Neural cell (in vitro differentiated cells): Measurements from ENCODE around the gene GFM1. TPM values are rescaled to one million over a fixed set of nuclear protein-coding genes. Genes with fewer than 3 reads are reported as not detected.

ENCODE experiments used
- H2AFZ ChIP-seq: fragments of 200-600, 300-800 bp; sonication (generic), shearing (Covaris generic); 2 replicates; pipeline ENCODE4 v1.6.0; 2014; ENCODE audit warnings: low read depth, mild to moderate bottlenecking, antibody characterized with exemption, low read length, moderate library complexity
- H3F3A ChIP-seq: fragments of 200-600 bp; shearing (Covaris generic); 2 replicates; pipeline ENCODE4 v1.6.1; 2016; ENCODE audit warnings: mild to moderate bottlenecking, moderate library complexity, mixed read lengths, antibody characterized with exemption, low read length; ENCODE audit not compliant: insufficient read depth, poor library complexity, severe bottlenecking
- H3K27ac ChIP-seq: fragments of 200-600, 300-800 bp; sonication (generic), shearing (Covaris generic); 2 replicates; pipeline ENCODE4 v1.5.1; 2014; ENCODE audit warnings: mild to moderate bottlenecking, low read length, moderate library complexity
- H3K27me3 ChIP-seq: fragments of 300-800, 200-600 bp; sonication (generic), shearing (Covaris generic); 2 replicates; pipeline ENCODE4 v1.6.0; 2014; ENCODE audit warnings: mild to moderate bottlenecking, low read depth, low read length, moderate library complexity; ENCODE audit not compliant: insufficient read depth
- H3K36me3 ChIP-seq: fragments of 300-800, 200-600 bp; sonication (generic), shearing (Covaris generic); 2 replicates; pipeline ENCODE4 v1.5.1; 2014; ENCODE audit warnings: mild to moderate bottlenecking, antibody characterized with exemption, low read length, moderate library complexity; ENCODE audit not compliant: insufficient read depth
- H3K4me2 ChIP-seq: fragments of 300-800, 200-600 bp; sonication (generic), shearing (Covaris generic); 2 replicates; pipeline ENCODE4 v1.6.0; 2014; ENCODE audit warnings: mild to moderate bottlenecking, low read length
- H3K4me3 ChIP-seq: fragments of 300-800, 200-600 bp; sonication (generic), shearing (Covaris generic); 2 replicates; pipeline ENCODE4 v1.5.1; 2014; ENCODE audit warnings: mild to moderate bottlenecking, low read length, moderate library complexity
- H3K79me2 ChIP-seq: fragments of 200-600 bp; shearing (Covaris generic); replicated peaks from 2 replicates; pipeline ENCODE4 v1.6.0; 2014; ENCODE audit warnings: mild to moderate bottlenecking, low read length, moderate library complexity; ENCODE audit not compliant: insufficient read depth
- H3K9ac ChIP-seq: fragments of 300-800, 200-600 bp; sonication (generic), shearing (Covaris generic); 2 replicates; pipeline ENCODE4 v1.6.1; 2016; ENCODE audit warnings: mild to moderate bottlenecking, low read length, mixed read lengths
- H3K9me2 ChIP-seq: fragments of 200-600 bp; shearing (Covaris generic); 2 replicates; pipeline ENCODE4 v1.6.1; 2016; ENCODE audit warnings: mild to moderate bottlenecking, low read length, mixed read lengths; ENCODE audit not compliant: insufficient read depth
- H3K9me3 ChIP-seq: fragments of 200-600, 300-800 bp; sonication (generic), shearing (Covaris generic); 2 replicates; pipeline ENCODE4 v1.6.1; 2016; ENCODE audit warnings: mild to moderate bottlenecking, mixed run types, low read length, moderate library complexity, mixed read lengths
- H4K20me1 ChIP-seq: fragments of 200-600 bp; shearing (Covaris generic); 2 replicates; pipeline ENCODE4 v1.6.1; 2016; ENCODE audit warnings: mild to moderate bottlenecking, mixed run types; ENCODE audit not compliant: insufficient read depth
- CTCF ChIP-seq: fragments of 450-650 bp; IDR thresholded peaks from 2 replicates; pipeline ENCODE4 v1.5.1; 2014; ENCODE audit warnings: antibody characterized with exemption, mild to moderate bottlenecking, moderate library complexity; ENCODE audit not compliant: poor library complexity, severe bottlenecking
- EP300 ChIP-seq: fragments of 450-650 bp; conservative IDR thresholded peaks from 2 replicates; pipeline ENCODE4 v1.6.1; 2014; ENCODE audit warnings: antibody characterized with exemption, mild to moderate bottlenecking, moderate library complexity; ENCODE audit not compliant: poor library complexity, severe bottlenecking
- EZH2 ChIP-seq: fragments of 200-600, 300-800 bp; shearing (Covaris generic), sonication (generic); IDR thresholded peaks from 2 replicates; pipeline ENCODE4 v1.6.1; 2014; ENCODE audit warnings: antibody characterized with exemption, low read length, borderline replicate concordance, mild to moderate bottlenecking; ENCODE audit not compliant: insufficient read depth, poor library complexity, severe bottlenecking
- MXI1 ChIP-seq: fragments of 450-650 bp; conservative IDR thresholded peaks from 2 replicates; pipeline ENCODE4 v1.6.1; 2014; ENCODE audit warnings: antibody characterized with exemption, mild to moderate bottlenecking; ENCODE audit not compliant: poor library complexity, severe bottlenecking
- POLR2AphosphoS5 ChIP-seq: IDR thresholded peaks from 2 replicates; pipeline ENCODE4 v1.6.1; 2012
- RAD21 ChIP-seq: fragments of 450-650 bp; conservative IDR thresholded peaks from 2 replicates; pipeline ENCODE4 v1.6.1; 2014; ENCODE audit warnings: antibody characterized with exemption, mild to moderate bottlenecking, moderate library complexity
- SMC3 ChIP-seq: fragments of 450-650 bp; conservative IDR thresholded peaks from 2 replicates; pipeline ENCODE4 v1.6.1; 2014; ENCODE audit warnings: antibody characterized with exemption, mild to moderate bottlenecking, moderate library complexity; ENCODE audit not compliant: poor library complexity
- TAF1 ChIP-seq: IDR thresholded peaks from 2 replicates; pipeline ENCODE4 v1.6.1; 2012; ENCODE audit warnings: low read depth
- polyA plus RNA-seq: library from polyadenylated mRNA; depleted of rRNA; stranded (reverse); fragments of >200 nt; gene quantifications from 2 replicates; pipeline ENCODE4 v1.2.3, GENCODE V29; 2014
- TF ChIP-seq, protein P1 (sequence below): IDR thresholded peaks from 2 replicates; pipeline ENCODE4 v1.6.1; 2012; ENCODE audit warnings: borderline replicate concordance

GFM1 gene
- polyA plus RNA-seq, 1 donor from 2014 or later = 67.1 TPM

- no peak for TF ChIP-seq TAF1
- no peak for TF ChIP-seq SMC3
- no peak for TF ChIP-seq CTCF
- TF ChIP-seq, protein P1, sequence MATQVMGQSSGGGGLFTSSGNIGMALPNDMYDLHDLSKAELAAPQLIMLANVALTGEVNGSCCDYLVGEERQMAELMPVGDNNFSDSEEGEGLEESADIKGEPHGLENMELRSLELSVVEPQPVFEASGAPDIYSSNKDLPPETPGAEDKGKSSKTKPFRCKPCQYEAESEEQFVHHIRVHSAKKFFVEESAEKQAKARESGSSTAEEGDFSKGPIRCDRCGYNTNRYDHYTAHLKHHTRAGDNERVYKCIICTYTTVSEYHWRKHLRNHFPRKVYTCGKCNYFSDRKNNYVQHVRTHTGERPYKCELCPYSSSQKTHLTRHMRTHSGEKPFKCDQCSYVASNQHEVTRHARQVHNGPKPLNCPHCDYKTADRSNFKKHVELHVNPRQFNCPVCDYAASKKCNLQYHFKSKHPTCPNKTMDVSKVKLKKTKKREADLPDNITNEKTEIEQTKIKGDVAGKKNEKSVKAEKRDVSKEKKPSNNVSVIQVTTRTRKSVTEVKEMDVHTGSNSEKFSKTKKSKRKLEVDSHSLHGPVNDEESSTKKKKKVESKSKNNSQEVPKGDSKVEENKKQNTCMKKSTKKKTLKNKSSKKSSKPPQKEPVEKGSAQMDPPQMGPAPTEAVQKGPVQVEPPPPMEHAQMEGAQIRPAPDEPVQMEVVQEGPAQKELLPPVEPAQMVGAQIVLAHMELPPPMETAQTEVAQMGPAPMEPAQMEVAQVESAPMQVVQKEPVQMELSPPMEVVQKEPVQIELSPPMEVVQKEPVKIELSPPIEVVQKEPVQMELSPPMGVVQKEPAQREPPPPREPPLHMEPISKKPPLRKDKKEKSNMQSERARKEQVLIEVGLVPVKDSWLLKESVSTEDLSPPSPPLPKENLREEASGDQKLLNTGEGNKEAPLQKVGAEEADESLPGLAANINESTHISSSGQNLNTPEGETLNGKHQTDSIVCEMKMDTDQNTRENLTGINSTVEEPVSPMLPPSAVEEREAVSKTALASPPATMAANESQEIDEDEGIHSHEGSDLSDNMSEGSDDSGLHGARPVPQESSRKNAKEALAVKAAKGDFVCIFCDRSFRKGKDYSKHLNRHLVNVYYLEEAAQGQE = no peak
- TF ChIP-seq RAD21 = no peak
- TF ChIP-seq EZH2 = no peak
- no peak for TF ChIP-seq POLR2AphosphoS5
- TF ChIP-seq EP300 = no peak
- no peak for TF ChIP-seq MXI1
- Histone ChIP-seq H3K9me2 (no peaks in the 10 kb centered on the region), H3K9me3 (no peaks in the 10 kb centered on the region), H3F3A (no peaks in the 10 kb centered on the region), H3K36me3 (no peaks in the 10 kb centered on the region), H3K9ac (no peak overlapping the region), H4K20me1 (no peaks in the 10 kb centered on the region), H3K4me3 (no peak overlapping the region), H2AFZ (no peak overlapping the region), H3K27ac (no peak overlapping the region), H3K27me3 (no peaks in the 10 kb centered on the region), H3K79me2 (no peaks in the 10 kb centered on the region), H3K4me2 (no peak overlapping the region)
These were observed 66.3 kb downstream of the GFM1 start for GRCh38 chr3:158710601-158711000.

GRCh38 chr3:158711886-158712285 is 67.6 kb downstream of the GFM1 start:
- Histone ChIP-seq H3K36me3 (no peaks in the 10 kb centered on the region), H3K9me2 (no peaks in the 10 kb centered on the region), H4K20me1 (no peaks in the 10 kb centered on the region), H3F3A (no peaks in the 10 kb centered on the region), H3K79me2 (no peaks in the 10 kb centered on the region), H3K4me2 (no peak overlapping the region), H3K27ac (no peak overlapping the region), H3K9ac (no peak overlapping the region), H3K4me3 (no peak overlapping the region), H3K27me3 (no peaks in the 10 kb centered on the region), H3K9me3 (no peaks in the 10 kb centered on the region), H2AFZ (no peak overlapping the region)
- no peak for TF ChIP-seq CTCF
- TF ChIP-seq, protein P1 = no peak
- TF ChIP-seq MXI1 = no peak
- TF ChIP-seq SMC3 = no peak
- no peak for TF ChIP-seq TAF1
- no peak for TF ChIP-seq RAD21
- TF ChIP-seq EP300 = no peak
